AG10803 (cell line): ENCODE results near the gene GNB1.
A peak's percentile ranks its signal among the peaks of the same experiment; 100 is the strongest.
"Not testable (repeated sequence)": the region's sequence is repeated elsewhere in the genome, so short reads cannot be mapped to it uniquely, and the experiment has no call there.

Source experiments
- DNase-seq: peaks from one replicate; pipeline ENCODE4 v3.0.0; 2010; ENCODE audit warnings: low read depth
- H3K4me3 ChIP-seq: 2 replicates; pipeline ENCODE4 v1.5.1; 2011; ENCODE audit warnings: mild to moderate bottlenecking, low read length, control low read depth
- CTCF ChIP-seq: conservative IDR thresholded peaks from 2 replicates; pipeline ENCODE4 v1.5.1; 2011; ENCODE audit warnings: mild to moderate bottlenecking, low read length, control low read depth, inconsistent platforms

Gene GNB1

GRCh38 chr1:1892763-1893120 lies 1.9 kb upstream of the GNB1 start:
- TF ChIP-seq CTCF: no peak
- peak overlapping the region; percentile 74 for H3K4me3 ChIP-seq

GRCh38 chr1:1892079-1892762 lies 1.3 kb upstream of the GNB1 start:
- TF ChIP-seq CTCF: no peak
- peak; percentile 20 for DNase-seq
- peak overlapping the region; percentile 74 for H3K4me3 ChIP-seq

More at GRCh38 chr1:1892763-1893120, 1.9 kb upstream of the GNB1 start:
- no peak for DNase-seq

GRCh38 chr1:1891349-1892078 lies 627 bp upstream of the GNB1 start:
- TF ChIP-seq CTCF: no peak
- peak; percentile 70 for DNase-seq

GRCh38 chr1:1889847-1890505 lies 911 bp downstream of the GNB1 start:
- H3K4me3 ChIP-seq: peak overlapping the region; percentile 74
- TF ChIP-seq CTCF: no peak
- DNase-seq: peak; percentile 56

More at GRCh38 chr1:1891349-1892078, 627 bp upstream of the GNB1 start:
- H3K4me3 ChIP-seq: peak overlapping the region; percentile 74

GRCh38 chr1:1889090-1889750 lies 1.7 kb downstream of the GNB1 start:
- peak; percentile 16 for DNase-seq
- peak overlapping the region; percentile 74 for H3K4me3 ChIP-seq
- TF ChIP-seq CTCF: no peak

GRCh38 chr1:1883890-1884289 lies 7.0 kb downstream of the GNB1 start:
- DNase-seq, H3K4me3 ChIP-seq: not testable (repeated sequence)

GRCh38 chr1:1883092-1883873 lies 7.6 kb downstream of the GNB1 start:
- TF ChIP-seq CTCF: no peak
- DNase-seq: peak; percentile 38
- no peak overlapping the region for H3K4me3 ChIP-seq
